HG02884 (cell line): ENCODE measurements around the gene RNF182.
"Not testable (repeated sequence)": the region's sequence is repeated elsewhere in the genome, so short reads cannot be mapped to it uniquely, and the experiment has no call there.

Experiments
- ATAC-seq: cut with Tn5 transposase; IDR thresholded peaks from one replicate; pipeline ENCODE4 v1.9.1; 2021; ENCODE audit warnings: mild to moderate bottlenecking, moderate library complexity; ENCODE audit not compliant: unreplicated experiment

RNF182 gene

DNA sequence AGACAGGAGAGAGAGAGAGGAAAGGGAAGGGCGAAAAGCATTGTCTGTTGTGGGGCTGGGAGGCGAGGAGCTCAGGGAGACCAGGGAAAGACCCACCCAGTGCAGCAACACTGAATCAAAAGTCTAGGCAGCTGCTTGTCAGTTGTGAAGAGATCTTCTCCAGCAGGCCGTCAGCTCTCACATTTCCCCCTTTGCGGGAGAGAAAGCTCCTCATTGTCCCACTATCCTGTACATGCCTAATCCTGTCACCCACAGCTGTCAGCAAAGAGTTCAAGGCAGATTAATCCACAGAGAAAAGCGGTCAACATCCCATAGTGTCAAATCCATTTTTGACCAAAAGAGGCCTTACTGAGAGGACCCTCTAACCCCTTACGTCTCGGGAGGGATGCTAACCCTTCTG is 27.3 kb downstream of the RNF182 start:
- no peak for ATAC-seq

DNA sequence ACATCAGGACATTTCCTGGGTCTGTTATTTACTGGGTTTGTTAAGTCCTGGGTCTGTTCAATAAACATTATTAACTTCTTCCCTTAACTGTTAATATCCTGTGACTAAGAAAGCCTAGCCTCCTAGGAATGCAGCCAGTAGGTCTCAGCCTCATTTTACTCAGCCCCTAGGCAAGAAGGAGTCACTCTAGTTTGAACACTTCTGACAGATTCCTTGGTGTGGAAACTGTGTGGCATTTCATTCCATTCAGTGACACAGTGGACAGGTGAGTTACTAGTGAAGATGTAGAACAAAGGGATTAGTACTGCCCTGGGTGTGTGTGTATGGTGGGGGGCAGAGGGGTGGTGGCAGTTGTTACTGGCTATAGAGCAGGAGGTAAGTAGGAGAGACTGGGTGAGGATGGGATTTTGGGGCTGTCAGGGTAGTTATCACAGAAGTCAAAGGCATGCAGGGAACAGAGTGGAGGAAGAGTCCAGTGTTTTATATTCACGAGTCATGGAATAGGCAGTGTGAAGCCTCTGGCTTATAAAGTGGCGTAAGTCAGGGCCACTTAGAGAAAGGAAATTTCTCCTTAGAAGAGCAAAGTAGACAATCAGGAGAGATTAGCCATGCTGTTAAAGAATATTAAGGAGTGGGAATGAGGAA is 28.4 kb downstream of the RNF182 start:
- ATAC-seq = no peak

DNA sequence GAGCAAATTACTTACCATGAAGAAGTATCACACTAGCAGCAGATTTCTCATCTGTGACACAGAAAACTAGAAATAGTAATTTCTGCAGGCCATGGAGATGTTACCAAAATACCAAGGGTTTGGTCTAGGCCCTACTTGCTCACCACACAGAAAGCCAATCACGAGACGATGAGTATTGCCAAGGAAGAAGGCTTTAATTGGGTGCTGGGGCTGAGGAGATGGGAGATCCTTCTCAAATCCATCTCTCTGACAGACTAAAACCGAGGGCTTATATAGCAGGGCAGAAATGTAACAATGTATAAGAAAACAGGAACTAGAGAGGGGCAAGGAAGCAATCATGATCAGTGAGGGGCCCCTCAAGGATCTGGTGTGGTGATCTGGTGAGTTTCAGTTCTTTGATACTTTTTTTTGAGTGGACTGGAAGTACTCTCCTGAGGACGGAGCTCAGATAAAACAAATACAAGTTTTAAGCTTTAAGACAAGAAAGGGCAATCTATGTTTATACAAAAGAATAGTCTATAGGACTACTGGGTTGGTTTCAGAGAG is 40.9 kb downstream of the RNF182 start:
- ATAC-seq = no peak

DNA sequence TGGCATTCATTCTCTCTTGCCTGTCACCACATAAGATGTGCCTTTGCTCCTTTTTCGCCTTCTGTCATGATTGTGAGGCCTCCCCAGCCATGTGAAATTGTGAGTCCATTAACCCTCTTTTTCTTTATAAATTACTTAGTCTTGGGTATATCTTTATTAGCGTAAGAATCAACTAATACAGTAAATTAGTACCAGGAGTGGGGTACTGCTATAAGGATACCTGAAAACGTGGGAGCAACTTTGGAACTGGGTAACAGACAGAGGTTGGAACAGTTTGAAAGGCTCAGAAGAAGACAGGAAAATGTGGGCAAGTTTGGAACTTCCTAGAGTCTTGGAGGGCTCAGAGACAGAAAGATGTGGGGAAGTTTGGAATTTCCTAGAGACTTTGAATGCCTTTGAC is 46.6 kb downstream of the RNF182 start:
- ATAC-seq = no peak

DNA sequence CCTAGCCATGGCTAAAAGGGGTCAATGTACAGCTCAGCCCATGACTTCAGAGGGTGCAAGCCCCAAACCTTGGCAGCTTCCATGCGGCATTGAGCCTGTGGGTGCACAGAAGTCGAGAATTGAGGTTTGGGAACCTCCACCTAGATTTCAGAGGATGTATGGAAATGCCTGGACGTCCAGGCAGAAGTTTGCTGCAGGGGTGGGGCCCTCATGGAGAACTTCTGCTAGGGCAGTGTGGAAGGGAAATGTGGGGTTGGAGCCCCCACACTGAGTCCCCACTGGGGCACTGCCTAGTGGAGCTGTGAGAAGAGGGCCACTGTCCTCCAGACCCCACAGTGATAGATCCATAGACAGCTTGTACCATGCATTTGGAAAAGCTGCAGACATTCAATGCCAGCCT is 47.9 kb downstream of the RNF182 start:
- ATAC-seq = not testable (repeated sequence)

DNA sequence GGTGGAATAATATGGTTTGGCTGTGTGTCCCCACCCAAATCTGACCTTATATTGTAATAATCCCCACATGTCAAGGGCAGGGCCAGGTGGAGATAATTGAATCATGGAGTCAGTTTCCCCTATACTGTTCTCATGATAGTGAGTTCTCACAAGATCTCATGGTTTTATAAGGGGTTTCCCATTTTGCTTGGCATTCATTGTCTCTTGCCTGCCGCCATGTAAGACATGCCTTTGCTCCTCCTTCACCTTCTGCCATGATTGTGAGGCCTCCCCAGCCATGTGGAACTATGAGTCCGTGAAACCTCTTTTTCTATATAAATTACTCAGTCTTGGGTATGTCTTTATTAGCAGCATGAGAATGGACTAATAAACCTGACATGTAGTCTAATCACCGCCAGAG is 48.7 kb downstream of the RNF182 start:
- ATAC-seq = not testable (repeated sequence)

DNA sequence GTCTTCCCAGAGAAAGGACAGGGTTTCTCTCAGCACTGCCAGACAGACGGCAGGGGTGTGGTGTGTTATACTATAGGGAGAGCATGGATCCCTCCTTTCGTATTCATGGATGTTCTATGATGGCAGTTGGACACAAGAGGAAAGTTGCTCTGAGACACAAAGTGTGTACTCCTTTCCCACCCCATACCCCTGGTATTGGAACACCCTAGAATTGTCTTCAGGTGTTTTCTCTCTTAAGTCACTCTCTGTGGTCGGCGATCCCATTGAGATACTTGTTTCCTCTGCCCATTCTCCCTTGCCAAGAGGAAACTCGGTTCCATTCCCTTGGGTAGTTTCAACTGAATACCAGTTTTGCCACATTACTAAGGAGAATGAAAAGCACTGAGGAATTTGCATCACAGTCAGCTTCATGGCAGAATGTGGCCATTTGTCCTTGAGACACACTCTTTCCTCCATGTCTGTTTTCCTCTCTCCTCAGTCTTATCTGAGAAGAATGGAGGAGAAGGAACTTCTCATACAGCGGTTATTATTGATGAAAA is 53.4 kb downstream of the RNF182 start:
- no peak for ATAC-seq

DNA sequence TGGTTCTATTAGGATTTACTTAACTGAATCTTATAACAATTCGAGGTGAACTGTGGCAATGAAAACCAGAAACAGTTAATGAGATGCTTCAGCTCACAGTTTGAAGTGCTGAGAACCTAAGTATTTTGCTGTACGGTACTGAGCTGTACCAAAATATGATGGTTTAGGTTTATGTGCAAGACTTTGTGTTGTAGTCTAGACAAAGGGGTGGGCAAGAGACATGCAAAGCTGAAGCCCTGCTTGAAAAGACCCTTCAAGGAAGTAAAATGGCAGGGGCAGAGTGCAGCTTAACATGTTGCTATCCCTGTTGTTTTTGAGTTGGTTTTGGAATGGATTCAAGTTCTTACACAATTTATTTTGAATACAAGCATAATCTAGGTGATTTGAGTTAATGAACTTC is 54.0 kb downstream of the RNF182 start:
- ATAC-seq = no peak

DNA sequence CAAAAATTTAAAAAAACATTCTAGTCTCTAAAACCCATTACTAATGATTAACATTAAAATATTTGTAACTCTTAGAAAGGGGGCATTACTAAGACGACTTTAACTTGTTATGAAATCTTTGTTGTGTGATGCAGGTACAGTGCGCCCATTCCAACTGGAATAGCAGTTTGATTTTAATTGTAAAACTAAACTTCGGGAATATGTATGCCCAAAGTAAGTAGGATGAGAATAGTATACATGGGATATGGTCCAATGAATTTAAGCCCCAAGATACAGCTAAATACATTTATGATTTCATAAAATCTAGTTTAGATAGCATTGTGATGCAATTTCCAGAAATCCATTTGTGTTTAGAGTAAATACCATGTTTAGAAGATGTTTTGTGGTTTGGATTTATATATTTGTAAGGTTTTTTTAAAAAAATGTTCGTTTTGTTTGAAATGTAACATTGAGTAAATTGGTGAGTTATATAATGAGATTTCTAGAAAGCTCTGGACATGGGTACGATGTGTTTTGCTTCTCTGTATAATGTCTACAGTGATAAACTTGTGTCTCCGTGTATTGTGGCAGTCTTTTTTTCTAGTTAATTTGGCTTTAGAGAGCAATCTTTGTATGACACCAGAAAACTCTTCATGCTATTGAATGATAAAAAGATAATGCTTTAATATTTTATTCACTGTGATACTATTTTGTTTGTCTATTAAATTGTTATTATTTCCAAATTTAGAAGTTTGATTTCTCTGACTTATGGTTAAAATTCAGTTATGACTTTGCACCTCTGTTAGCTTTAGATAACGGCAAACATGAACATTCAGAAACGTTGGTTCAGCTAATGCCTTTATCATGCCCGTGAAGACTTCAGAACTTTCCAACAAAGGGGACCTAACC is 54.8 kb downstream of the RNF182 start:
- ATAC-seq = no peak

DNA sequence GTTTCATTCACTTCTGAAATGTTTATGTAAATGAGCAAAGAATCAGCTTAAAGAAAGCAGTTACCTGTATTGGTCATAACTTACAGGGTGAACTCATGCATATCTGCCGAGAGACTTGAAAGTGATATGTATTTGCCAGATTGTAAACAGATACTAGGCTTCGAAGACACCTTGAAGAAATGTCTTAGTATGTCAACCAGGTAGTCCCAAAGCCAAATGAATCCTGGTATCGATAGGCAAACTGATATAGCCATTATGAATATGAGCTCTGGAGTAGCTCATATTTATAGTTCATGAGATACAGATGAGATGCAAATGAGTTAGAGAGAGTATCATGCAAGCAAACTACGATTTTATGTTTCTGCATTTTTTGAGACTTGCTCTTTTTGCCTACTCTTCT is 55.8 kb downstream of the RNF182 start:
- no peak for ATAC-seq

DNA sequence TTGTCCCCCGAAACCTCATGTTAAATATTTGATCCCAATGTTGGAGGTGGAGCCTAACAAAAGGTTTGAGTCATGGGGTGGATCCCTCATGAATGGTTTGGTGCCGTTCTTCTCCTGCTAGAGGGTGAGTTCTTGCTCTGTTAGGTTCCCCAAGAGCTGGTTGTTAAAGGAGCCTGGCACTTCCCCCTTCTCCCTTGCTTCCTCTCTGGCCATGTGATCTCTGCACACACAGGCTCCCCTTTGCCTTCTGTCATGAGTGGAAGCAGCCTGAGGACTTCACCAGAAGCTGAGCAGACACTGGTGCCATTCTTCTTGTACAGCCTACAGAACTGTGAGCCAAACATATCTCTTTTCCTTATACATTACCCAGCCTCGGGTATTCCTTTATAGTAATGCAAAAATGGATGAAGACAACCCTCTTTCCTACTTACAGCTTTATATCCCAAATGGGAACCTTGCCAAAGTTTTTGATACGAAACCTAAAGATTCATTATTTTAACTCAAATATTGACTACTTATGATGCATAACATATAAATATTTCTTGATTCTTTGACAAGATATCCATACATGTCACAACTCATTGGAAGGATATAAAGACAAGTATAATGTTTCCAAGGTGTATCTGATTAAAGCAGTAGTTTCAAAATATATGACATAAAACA is 61.0 kb downstream of the RNF182 start:
- no peak for ATAC-seq

DNA sequence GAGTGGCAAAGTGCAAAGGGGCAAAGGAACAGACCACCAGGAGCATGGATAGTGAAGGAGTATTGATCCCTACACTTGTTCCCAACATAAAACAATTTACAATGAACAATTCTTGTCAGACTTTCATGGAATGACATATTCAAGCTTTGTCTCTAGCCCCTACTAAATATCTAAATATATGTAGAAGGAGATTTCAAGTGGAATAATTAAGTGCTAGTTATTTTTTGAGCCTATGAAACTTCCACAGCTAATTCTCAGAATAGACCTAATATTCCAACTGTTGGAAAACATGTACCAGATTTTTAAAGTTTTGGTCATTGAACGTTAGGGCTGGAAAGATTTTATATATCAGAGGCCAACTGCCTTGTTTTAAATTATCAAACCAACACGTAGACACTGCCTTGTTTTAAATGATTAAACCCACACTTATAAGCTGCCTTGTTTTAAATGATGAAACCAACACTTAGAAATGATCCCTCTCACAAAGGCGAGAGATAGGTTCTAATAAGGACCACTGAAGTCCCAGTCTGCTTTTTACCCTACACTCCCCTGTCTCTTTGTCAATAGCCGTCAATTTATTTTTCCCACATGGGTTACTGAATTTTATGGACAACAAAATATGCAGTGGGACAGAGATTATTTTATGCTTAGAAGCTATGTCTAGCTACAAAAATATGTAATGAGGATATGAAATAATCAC is 62.1 kb downstream of the RNF182 start:
- ATAC-seq = no peak

DNA sequence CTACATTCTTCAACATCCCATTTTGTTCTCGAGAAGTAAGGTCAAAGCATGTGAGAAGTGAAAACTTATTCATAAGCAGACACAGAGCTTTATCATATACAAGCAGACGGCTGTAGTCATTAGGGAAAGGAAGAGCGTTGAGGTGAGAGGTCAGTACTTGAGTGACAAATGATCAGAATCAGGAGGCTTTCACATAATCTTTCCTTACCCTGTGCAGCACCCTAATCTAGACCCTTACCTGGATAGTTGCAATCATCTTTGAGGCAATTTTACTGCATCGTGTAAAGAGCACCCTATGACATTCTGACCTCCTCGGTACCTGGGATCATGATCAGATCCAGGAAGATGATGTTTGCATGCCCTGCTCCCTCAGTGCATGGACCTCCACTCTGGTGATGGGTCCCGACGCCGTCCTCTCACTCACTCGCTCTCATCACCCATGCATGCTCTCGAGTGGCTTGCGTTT is 62.7 kb downstream of the RNF182 start:
- no peak for ATAC-seq

DNA sequence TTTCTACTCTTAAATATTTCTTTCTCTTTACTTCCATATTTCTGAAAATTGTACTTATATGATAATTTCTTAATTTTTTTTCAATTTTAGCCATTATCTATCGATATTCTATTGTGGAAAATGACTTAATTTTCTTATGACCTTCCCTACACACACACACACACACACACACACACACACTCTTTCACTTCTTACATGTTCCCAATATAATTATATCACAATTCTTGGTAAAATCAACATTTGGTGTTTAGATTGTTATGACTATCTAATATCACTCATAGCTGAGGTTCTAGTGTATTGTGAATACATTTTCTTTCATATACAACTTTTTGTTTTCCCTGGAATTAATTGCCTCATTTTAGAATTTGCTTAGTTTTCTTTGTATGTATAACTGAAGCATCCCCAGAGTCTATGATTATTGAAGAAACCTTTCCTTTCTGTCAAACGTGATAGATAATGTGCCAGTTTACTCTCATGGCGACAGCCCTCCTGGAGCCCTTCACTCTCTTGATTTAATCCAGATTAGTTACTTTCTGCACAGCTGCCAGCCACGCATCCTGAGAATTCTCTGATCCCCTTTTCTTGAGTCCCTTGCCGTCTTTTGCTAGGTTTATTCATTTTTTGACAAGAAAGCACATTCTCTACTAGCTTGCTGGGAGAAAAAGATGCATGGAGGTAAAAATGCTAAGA is 63.4 kb downstream of the RNF182 start:
- no peak for ATAC-seq

DNA sequence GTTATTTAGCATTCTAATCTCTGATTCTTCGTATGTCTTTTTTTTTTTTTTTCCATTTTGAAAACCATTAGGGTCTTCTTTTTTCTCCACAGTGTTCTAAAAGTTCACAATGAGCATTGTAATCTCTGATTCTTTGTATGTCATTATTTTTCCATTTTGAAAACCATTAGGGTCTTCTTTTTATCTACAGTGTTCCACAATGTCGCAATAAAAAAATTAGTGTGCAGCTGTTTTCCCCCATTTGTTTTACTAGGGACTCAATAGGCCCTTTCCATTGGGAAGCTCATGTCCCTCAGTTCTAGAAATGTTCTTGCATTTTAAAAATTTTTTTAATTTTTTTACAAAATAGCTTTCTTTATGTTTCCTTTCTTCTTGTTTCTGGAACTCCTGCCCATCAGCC is 64.2 kb downstream of the RNF182 start:
- no peak for ATAC-seq

DNA sequence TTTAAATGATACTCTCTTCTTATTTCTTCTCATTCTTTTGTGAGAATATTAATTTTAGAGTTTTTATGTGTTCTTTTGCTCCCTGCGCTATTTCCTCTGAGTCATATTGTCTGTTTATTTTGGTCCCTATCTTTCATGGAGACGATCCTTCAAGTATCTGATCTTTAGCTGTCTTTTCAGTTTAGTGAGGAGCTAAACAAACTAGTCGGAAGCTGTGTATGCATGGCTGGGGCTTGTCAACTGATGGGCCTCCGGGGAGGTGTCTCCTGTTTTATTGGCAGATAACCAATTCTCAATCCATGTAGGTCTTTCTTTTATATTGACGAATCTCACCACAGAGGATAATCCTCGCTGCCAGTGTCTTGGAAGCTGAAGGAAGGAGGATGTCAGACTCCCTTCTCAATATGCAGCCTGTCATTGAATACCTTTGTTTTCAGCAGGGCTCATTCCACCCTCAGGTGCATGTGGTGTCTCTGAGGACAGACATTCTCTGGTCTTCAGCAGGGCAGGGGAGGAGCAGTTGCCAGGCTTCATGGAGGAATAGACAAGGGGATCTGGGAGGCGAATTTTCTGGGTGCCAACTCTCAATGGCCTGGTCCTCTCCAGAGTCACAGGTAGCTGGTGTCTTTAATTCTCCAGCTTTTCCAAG is 64.9 kb downstream of the RNF182 start:
- no peak for ATAC-seq

DNA sequence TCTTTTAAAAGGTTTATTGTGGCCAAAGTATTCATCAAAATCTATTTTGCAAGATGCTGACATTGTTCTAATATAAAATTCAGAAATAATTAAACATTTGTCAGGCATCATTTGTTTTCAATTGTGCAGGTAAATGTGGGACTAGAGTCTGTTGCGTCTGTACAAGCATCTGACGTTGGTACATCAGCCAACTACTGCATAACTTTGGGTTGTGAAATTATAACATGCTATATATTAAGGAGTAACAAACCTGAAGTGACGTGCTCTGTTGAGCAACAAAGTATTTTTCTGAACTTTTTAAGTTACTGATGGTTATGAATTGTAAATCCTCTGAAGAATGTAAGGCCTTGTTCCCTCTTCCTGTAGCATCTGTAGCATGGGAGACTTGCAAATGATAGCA is 66.0 kb downstream of the RNF182 start:
- no peak for ATAC-seq

DNA sequence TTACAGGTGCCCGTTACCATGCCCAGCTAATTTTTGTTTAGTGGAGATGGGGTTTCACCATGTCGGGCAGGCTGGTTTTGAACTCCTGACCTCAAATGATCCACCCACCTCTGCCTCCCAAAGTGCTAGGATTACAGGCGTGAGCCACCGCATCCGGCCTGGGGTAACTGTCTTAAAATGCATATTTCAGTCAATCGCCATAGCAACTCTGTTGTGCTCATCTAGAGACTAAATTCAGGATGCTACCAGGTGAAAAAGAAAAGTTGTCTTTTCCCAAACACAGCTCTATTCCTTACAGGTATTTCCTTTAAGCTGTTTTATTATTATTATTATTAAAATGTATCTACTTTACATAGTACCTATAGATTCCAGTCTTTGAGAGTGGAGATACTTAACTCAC is 66.6 kb downstream of the RNF182 start:
- ATAC-seq = no peak

DNA sequence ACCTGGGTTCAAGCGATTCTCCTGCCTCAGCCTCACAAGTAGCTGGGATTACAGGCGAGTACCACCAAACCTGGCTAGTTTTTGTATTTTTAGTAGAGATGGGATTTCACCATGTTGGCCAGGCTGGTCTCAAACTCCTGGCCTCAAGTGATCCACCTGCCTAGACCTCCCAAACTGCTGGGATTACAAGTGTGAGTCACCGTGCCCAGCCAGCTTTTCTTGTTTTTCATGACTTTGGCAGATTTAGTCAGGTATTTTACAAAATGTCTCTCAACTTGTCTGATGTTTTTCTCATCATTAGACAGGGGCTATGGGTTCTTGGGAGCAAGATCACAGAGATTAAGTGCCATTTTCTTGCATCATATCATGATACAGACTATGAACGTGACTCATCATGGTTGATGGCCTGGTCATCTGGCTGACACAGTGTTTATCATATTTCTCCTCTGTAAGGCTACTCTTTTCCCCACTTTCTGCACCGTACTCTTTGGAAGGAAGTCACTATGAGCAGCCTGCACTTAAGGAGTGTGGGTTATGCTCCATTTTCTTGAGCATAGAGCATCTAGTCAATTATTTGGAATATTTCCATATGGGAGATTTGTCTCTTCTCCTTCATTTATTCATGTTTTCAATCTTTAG is 67.8 kb downstream of the RNF182 start:
- ATAC-seq = no peak
